GM21529 (cell line): Measurements from ENCODE around the gene ZNF385D.

Source experiments
- ATAC-seq: cut with Tn5 transposase; IDR thresholded peaks from one replicate; pipeline ENCODE4 v1.9.1; 2021; ENCODE audit not compliant: unreplicated experiment

Gene ZNF385D, protein sequence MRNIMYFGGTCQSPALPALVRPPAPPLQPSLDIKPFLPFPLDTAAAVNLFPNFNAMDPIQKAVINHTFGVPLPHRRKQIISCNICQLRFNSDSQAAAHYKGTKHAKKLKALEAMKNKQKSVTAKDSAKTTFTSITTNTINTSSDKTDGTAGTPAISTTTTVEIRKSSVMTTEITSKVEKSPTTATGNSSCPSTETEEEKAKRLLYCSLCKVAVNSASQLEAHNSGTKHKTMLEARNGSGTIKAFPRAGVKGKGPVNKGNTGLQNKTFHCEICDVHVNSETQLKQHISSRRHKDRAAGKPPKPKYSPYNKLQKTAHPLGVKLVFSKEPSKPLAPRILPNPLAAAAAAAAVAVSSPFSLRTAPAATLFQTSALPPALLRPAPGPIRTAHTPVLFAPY

GRCh38 chr3:21750831-21751391 is at the start of gene ZNF385D:
Gene ZNF385D, minus strand, starts transcription at chr3:21751210. Its CDS starts 294 bp downstream, at chr3:21750916.
- ATAC-seq: no peak

GRCh38 chr3:21798356-21799088 is 47.5 kb upstream of the ZNF385D start:
- ATAC-seq: no peak

DNA sequence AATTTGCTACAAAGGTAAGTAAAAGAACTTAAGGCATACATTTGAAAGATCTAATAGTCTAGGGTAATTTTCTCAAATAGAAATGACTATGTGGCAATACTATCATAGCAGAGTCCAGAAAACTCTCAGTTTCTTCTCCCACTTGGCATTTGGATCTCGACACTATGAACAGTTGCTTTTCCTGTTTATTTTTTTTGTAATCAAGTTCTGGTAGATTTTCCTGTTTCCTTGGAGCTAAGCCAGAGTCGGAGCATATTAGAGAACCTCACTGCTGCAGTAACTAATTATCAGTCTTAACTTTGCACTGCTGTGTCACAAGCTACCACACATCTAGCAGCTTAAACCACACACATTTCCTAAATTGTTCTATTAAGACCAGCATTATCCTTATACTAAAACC is 44.9 kb upstream of the ZNF385D start:
- no peak for ATAC-seq

GRCh38 chr3:21795152-21795837 is 44.3 kb upstream of the ZNF385D start:
- ATAC-seq: no peak

GRCh38 chr3:21794291-21794690 is 43.3 kb upstream of the ZNF385D start:
- ATAC-seq: no peak

DNA sequence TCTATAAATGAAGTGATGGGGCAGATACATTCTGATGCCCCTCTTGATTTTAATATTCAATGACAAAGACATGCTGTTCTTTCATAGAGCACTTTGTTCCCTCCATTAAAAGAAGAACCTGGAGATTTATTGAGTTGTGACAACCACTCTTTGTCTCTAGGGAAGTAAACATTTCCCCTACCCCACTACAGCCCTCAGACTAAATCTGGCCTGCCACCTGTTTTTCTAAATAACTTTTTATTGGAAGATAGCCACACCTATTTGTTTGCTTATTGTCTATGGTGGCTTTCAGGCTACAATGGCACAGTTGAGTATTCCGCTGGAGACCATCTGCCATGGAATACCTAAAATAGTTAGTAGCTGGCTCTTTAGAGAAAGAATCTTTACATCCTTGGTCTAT is 41.2 kb upstream of the ZNF385D start:
- no peak for ATAC-seq

- no peak for ATAC-seq
These were observed 40.3 kb upstream of the ZNF385D start for GRCh38 chr3:21791356-21791755.

- ATAC-seq: no peak
These were observed 39.5 kb upstream of the ZNF385D start for GRCh38 chr3:21790466-21790865.

DNA sequence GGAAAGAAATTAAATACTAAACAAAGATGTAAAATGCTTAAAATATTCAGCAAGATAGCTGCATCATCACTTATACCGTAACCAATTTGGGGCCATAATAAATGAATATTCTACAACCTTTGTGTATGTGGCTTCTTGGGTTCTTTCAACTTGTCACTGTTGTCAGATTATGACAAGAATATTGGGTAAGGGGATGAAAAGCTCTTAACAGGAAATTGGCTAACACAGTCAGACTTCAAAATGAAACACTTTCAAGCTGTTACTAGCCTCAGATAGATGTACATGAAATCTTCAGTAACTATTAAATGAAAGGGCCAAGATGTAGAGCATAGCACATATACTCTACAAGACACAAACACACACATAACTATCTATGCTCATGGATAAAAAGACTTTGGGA is 38.7 kb upstream of the ZNF385D start:
- ATAC-seq: no peak

- ATAC-seq: no peak
These were observed 35.4 kb upstream of the ZNF385D start for GRCh38 chr3:21786438-21786797.

GRCh38 chr3:21785765-21786437 is 34.9 kb upstream of the ZNF385D start:
- ATAC-seq: no peak

DNA sequence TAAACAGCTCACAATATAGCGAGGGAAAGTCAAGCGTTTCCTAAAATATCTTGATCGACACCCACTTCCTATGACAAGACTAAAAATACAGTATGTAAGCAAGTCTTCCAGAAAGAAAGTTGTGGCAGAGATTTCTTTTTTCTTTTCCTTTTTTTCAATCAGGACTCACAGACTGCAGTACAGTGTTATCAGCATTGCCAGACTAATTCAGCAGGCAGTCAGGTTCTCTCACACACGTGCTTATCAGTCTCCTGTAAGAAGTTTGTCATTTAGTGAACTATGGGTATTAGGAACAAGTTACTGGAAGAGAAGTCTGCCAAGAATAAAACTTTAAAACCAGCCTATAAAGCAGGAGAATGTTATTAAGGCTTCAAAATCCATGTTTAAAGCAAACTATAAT is 32.8 kb upstream of the ZNF385D start:
- no peak for ATAC-seq

GRCh38 chr3:21781355-21781754 is 30.3 kb upstream of the ZNF385D start:
- no peak for ATAC-seq

- no peak for ATAC-seq
These were observed 28.9 kb upstream of the ZNF385D start for GRCh38 chr3:21779909-21780308.

DNA sequence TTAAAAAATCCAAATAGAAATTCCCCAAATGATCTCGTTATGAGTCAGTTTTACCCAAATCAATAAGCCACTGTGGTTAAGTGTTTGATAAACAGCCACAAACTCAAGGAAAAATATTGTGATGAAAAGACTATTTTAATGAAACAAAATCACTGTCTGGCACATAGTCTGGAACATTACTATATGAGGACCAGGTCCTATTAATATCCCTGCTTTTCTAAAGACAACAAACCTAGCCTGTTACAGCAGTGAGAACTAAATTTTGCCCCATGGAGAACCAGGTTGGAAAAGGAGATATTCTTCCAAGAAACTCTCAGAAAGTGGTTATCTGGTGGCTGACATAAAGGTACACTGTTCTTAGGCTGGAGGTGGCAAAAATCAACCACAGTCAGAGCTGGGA is 27.7 kb upstream of the ZNF385D start:
- no peak for ATAC-seq

DNA sequence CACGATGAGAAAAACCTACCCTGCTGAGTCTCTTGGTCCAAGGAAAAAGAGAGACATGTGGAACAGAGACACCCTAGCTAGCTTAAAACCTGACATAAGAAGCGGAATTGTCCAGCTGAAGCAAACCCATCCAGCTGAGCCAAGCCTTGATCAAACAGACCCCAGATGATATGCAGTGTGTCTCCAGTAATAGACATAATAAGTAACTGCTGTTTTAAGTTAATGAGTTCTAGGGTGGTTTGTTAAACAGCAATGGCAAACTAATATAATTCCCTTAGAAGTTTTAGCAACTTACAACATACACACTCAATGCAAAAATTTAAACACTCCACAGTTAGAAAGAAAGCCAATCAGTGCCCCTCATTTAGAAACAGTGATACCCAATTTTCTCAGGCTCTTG is 26.8 kb upstream of the ZNF385D start:
- ATAC-seq: no peak

DNA sequence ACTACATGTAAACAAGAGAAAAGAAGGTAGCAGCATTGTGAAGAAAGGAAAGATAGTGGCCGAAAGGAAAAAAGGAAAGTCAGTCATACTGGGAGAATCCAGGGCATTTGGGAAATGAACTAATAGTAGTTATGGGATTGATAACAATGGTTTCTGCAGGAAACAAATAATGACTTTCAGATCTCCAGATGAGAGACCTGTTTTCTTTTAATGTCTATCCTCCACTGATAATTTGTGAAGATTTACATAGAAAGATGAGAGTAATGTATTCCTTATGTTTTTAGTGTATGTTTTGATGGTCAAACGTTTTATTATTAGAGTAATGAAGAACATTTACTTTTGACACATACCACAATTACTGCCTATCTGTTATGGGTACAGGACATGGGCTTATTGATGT is 15.0 kb upstream of the ZNF385D start:
- no peak for ATAC-seq

GRCh38 chr3:21755896-21756295 is 4.9 kb upstream of the ZNF385D start:
- ATAC-seq: no peak

GRCh38 chr3:21754839-21755238 is 3.8 kb upstream of the ZNF385D start:
- ATAC-seq: no peak

- ATAC-seq: no peak
These were observed 1.8 kb upstream of the ZNF385D start for GRCh38 chr3:21752749-21753347.

DNA sequence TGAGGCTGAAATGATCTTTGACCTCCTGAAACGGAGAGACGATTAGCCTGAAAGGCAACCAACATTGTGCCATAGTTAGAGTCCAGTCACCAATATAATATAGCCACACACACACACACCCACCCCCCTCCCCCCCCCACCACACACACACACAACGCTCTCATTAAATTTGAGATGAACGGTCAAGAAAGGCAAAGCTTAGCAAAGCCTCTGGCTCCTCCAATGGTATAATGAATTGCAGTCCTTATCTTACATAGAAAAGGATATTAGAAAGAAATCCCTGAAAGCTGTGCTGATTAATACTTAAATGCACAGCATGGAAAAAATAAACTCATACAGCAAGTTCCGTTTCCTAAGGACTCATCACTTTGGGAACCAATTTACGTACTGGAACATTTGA is 876 bp upstream of the ZNF385D start:
- ATAC-seq: no peak
